GM19395 (cell line): ENCODE results near the gene MACROD2.

ENCODE experiments used
- ATAC-seq: cut with Tn5 transposase; IDR thresholded peaks from one replicate; pipeline ENCODE4 v1.9.1; 2021; ENCODE audit warnings: mild to moderate bottlenecking, moderate library complexity; ENCODE audit not compliant: unreplicated experiment

Gene MACROD2

DNA sequence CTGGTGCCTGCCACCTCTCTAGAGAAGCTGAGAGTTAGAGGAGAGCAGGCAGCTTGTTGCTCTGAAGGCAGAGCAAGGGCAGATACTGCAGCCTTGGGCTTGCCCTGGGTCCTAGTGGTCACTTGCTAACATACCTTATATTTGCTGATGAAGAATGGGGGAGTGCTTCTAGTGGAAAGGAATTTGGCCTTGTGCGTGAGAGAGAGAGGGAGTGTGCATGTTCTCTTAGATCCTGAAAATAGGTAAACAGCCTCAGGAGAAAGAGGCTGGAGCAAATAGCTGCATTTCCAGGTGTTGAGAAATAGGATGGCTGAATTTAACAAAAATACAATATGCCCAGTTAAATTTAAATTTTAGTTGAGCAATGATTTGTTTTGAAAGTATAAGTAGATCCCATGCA lies 1066.6 kb downstream of the MACROD2 start:
- ATAC-seq, result no peak

- ATAC-seq, result no peak
Observed at GRCh38 chr20:15063081-15063480, 1067.8 kb downstream of the MACROD2 start.

GRCh38 chr20:15064741-15065140 lies 1069.4 kb downstream of the MACROD2 start:
- no peak for ATAC-seq

- no peak for ATAC-seq
Observed at GRCh38 chr20:15065794-15066193, 1070.5 kb downstream of the MACROD2 start.

DNA sequence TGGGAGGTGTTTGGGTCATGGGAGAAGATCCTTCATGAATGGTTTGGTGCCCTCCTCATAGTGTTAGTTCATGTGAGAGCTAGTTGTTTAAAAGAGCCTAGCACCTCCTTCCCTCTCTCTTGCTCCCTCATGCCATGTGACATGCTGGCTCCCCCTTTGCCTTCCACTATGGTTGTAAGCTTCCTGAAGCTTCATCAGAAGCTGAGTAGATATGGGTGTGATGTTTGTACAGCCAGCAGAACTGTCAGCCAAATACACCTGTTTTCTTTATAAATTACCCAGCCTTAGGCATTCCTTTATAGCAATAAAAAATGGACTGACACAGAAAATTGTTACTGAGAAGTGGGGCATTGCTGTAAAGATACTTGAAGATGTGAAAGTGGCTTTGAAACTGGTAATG lies 1073.2 kb downstream of the MACROD2 start:
- no peak for ATAC-seq

- ATAC-seq, result no peak
Observed at GRCh38 chr20:15069355-15069754, 1074.0 kb downstream of the MACROD2 start.

GRCh38 chr20:15071085-15071808 lies 1075.9 kb downstream of the MACROD2 start:
- no peak for ATAC-seq

- no peak for ATAC-seq
Observed at GRCh38 chr20:15072316-15072715, 1077.0 kb downstream of the MACROD2 start.

DNA sequence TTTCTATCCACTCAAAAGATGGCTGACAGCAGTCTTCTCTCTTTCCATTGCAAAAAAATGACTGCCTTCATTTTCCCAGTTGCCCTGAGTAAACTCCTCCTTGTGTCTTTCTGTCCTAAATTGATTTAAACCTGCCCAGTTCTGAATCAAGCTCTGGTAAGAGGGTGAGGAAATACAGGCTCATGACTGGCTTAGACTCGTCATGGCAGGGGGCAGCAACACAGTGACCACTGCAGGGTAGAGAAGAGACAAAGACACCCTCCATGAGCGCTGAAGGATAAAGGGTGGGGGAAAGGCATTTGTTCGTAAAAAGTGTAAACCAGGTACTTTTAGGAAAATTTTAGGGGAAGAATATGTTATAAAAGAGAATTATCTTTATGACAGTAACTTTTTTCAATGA lies 1080.3 kb downstream of the MACROD2 start:
- ATAC-seq, result no peak

DNA sequence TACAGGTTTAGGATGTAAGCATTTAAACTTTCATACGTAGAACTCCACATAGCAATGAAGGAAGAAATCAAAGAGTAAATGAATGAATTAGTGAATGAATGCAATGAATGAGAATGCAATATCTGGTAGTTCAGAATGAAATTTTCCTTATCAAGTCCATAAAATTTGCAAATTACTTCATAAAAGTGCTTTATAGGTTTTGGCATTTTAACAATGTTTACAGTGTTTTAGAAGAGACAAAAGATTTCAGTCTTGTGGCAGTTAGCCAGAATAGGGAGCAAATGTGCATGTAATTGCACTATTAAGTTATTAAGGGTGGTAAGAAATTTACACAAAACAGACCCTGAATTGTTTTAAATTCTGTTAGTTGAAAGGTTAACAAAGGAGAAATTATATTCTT lies 1081.5 kb downstream of the MACROD2 start:
- no peak for ATAC-seq

GRCh38 chr20:15077733-15078250 lies 1082.5 kb downstream of the MACROD2 start:
- no peak for ATAC-seq

DNA sequence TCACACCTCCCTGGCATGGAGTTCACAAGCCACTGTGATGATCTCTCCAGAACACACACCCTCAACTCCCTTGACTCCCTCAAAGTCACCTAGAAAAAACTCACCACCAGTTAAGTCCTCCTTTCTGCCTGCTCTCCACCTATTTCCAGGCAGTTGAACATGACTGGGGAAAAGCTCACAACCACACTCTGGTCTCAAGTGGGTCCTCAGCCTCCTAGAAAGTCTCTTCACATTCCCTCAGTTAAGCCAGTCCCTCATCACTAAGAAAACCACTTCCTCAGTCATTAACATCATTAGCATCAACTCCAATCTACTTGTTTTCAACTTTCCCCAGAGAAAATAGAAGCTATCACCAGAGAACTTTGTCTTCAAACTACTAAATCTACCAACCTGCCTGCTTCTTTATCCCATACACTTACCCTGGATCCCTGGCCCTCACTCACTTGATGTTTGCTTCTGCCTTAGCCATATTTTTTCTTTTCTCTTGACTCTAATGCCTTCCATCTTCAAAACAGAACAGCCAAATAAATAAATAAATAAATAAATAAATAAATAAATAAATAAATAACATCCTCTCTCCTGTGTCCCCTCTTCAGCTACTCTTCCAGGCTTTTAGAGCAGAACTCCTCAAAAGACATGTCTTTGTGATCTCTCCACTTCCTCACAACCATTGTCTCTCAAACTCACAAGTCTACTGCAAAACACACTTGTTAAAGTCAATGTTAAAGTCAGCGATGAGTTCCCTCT lies 1084.5 kb downstream of the MACROD2 start:
- no peak for ATAC-seq

GRCh38 chr20:15081261-15081660 lies 1085.9 kb downstream of the MACROD2 start:
- no peak for ATAC-seq

GRCh38 chr20:15091421-15092037 lies 1096.2 kb downstream of the MACROD2 start:
- ATAC-seq, result no peak

- no peak for ATAC-seq
Observed at GRCh38 chr20:15098351-15098750, 1103.0 kb downstream of the MACROD2 start.

DNA sequence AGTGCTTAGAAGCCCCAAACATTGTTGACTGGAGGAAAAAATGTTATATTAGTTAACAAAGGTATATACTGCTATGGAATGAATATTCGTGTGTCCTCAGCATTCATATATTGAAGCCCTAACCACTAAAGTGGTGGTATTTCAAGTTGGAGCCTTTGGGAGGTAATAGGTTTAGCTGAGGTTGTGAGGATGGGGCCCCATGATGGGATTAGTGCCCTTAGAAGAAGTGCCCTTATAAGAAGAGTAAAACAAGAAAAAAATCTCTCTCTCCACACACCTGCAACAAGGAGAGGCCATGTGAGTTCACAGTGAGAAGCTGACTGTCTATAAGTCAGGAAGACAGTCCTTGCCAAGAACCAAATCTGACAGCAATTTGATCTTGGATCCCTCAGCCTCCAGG lies 1103.8 kb downstream of the MACROD2 start:
- ATAC-seq, result no peak

GRCh38 chr20:15100506-15101160 lies 1105.3 kb downstream of the MACROD2 start:
- no peak for ATAC-seq

- no peak for ATAC-seq
Observed at GRCh38 chr20:15107931-15108330, 1112.6 kb downstream of the MACROD2 start.

- ATAC-seq, result no peak
Observed at GRCh38 chr20:15109494-15109893, 1114.2 kb downstream of the MACROD2 start.

DNA sequence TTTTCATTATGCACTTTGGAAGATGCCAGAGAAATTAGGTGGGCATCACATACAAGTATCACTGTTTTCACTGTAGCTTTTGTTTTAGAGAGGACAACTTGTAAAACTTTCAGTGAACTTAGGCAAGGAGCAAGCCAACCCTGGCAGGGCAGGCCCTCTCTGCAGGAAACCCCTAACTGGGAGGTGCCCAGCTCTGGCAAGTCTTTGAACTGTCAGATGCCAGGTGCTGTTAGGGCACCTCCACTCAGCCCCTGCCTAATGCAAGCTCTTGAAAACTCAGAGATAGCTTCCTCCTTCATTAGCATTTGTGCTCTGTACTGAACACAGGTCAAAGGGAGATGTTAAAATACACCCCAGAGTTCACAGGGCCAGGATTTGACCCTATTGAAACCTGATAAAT lies 1116.3 kb downstream of the MACROD2 start:
- no peak for ATAC-seq

DNA sequence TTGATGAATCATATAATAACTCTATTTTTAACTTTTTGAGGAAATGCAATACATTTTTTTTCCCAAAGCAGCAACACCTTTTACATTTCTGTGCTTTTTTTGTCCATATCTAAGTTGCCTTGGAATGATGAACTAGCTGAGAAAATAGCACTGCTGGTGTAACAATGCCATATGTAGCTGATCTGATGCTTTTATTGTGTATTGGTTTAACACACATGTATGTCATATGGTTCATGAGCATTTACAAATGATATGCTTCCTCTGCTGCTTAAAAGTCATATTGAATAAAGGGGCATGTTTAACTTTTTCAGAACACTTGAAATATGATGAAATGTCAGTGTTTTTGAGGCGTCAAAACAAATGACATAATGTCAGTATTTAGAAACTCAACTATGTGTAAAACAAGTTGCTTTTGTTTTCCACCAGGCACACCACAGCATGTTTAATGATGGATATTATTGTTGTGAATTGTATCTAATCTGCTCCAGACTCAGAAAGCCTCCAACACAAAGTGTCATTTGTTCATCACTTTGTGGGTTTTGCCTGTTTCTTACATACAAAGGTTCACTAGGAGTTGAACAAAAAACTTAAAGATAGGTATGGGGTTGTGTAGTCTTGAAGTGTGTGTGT lies 1117.9 kb downstream of the MACROD2 start:
- no peak for ATAC-seq
